ENCODE measurements around the gene C2orf72.

GRCh38 chr2:231017231-231017598, 20.1 kb upstream of the C2orf72 start:
- TF ChIP-seq CTCF (IDR thresholded peaks at IDR 0.05) (no peak), POLR2A (IDR thresholded peaks at IDR 0.05) (no peak)

Measured in heart left ventricle (tissue), 13 donors.